Measurements from ENCODE around the gene KLRF1.

Gene KLRF1, protein sequence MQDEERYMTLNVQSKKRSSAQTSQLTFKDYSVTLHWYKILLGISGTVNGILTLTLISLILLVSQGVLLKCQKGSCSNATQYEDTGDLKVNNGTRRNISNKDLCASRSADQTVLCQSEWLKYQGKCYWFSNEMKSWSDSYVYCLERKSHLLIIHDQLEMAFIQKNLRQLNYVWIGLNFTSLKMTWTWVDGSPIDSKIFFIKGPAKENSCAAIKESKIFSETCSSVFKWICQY
- total RNA-seq: 0 to 0.20 reads per million in 2 donors

DNA sequence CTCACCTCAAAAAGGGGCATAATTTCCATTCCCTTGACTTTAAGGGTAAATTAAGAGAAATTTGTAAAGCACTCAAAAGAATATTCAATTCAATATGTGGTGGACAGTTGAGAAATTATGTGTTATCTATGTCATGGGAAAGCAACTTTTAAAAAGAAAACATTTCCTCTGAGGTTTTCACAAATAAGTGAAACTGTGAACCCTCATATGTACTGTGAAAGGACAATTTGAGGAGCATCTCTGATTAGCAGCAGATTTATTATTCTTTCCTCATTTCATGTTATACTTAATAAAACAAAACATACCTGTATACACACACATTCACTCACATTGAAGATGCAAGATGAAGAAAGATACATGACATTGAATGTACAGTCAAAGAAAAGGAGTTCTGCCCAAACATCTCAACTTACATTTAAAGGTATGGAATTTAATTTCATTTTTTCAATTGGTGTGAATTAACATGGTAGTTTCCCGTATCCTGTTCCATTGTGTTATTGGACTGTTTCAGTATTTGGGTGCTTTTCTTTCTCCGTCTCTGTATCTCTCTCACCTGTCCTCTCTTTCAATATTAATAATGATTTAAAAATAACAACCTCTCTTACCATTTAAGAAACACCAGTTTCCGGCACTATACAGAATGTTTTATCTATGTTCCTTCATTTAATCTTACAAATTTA is at the start of gene KLRF1:
TSS of gene KLRF1 (plus strand) at position 273 of the 680 bp plus-strand sequence. CDS start at position 337, 64 bp downstream.
- DNase-seq: no peak

DNA sequence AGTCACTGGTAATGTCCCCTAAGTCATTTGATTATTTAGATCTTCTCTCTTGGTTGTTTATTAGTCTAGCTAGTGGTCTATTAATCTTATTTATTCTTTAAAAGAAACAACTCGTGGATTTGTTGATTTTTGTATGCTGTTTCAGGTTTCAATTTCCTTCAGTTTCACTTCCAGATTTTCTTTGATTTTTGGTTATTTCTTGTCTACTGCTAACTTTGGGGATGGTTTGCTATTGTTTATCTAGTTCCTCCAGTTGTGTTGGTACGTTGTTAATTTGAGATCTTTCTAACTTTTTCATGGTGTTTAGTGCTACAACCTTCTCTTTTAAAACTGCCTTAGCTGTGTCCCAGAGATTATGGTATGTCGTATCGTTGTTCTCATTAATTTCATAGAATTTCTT is 48.1 kb upstream of the KLRF1 start:
- DNase-seq: no peak

- no peak for DNase-seq
These were observed 45.9 kb upstream of the KLRF1 start for GRCh38 chr12:9781360-9781759.

- no peak for DNase-seq
These were observed 44.5 kb upstream of the KLRF1 start for GRCh38 chr12:9782547-9783382.

- no peak for DNase-seq
These were observed 43.0 kb upstream of the KLRF1 start for GRCh38 chr12:9784326-9784725.

DNA sequence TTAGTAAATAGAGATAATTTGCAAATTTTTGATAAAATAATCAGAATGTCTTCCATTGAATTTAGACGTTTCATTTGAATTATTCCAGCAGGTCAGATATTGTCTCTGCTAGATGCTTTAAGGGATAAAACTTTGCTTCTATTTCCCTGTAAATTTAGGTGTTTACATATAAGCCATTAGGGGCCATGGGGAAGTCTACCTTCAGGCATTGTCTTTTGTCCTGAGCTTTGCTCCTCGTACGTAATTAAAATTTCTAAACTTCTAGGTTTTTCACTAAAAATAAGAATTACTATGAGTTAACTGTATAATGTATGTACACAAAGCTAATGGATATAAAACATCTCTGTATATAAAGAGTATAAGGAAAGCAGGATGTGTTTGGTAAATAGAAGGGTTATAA is 42.5 kb upstream of the KLRF1 start:
- DNase-seq: no peak

DNA sequence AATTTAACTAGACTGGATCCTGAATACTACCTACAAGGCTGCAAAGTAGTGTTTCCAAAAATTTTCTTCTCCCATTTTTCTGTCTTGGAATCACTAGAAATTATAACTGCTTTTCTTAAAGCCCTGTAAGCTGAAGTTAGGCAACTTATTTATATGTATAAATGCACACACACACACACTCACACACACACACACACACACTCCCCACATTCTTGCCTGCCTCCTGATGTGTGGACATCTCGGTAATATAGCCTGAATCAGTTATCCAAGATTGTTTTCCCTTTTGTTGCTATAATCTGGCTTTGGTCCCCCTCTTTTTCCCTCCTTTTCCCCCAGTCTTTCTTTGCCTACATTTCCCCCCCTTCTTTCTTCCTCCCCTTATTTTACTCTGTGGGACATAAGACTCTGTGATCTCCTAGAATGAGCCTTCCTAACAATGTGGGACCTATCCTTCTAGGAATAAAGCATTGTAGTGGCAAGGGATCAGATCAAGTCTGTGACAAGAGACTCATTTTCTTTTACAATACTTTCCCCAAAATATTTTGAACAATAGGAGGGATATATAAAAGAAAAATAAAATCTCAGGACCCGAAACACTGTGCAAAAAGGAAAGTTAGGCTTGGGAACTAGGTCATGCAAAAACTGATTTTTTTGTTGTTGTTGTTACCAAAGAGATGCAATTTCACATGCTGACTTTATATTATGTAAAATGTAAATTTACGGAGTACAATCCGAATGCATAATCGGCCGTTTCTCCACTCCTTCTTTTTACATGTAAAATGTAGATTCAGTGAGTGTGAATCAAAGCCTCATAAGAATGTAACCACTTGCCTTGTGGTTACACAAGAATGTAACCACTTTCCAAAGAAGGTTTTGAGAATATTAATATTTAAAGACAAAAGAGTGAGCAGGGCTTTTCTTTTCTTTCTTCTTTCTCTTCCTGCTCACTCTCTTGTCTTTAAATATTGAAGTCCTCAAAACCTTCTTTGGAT is 40.3 kb upstream of the KLRF1 start:
- no peak for DNase-seq

DNA sequence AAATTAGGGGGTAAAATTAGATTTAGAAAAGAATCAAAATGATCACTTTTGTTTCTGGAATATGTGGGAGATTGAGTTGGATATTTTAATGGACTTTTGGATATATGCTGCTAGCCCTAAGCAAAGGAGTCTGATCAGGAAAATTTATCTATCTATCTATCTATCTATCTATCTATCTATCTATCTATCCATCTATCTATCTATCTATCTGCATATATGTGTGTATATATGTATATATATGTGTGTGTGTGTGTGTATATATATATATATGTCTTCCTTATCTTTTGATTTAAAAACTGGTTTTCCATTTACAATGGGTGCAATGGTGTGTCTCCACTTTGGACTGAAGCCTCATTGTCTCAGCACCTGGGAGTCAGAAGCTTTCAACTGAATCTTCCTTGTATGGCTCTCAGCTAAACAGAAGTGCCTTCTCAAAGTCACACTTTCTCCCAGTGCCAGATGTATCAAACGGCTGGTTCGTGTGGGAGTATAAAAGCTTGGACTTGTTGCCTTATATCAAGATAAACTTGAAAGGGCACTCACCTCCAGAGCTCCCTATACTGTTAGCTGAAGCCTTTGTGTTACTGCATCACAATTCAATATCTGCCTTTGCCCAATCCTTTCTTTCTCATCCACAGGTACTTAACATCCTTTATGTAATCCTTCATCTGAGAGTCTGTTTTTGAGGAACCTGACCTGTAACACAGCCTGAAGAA is 34.9 kb upstream of the KLRF1 start:
- no peak for DNase-seq

DNA sequence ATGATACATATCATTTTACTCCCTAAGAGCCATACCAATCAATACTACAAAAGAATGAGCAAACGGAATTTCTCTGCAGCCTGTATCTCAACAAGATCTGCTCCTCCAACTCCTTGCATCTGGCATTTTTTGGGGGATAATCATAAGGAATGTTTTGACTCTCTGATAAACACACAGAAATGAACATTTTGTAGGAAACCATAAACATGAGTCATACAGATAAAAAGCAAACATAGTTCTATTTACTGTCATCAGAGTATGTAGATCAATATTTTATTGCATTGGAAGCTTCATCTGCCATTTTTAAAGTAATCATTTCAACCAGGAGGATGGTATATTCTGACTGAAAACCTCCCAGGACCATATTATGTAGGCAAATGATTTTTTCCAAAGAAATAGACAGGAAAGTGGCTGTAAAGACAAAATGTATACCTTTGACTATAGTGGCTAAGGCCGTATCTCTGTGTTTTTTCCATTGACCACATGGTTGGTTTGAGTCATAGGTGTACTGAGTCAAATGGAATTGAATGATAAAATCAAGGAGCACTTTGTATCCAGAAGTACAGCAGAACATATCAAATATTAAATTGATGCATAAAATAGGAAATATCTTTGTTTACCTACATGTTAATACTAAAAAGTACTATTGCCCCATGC is 34.2 kb upstream of the KLRF1 start:
- peak in 1 of 5 experiments; percentile 63 for DNase-seq

GRCh38 chr12:9793779-9794395 is 33.4 kb upstream of the KLRF1 start:
- DNase-seq: peak in 2 of 5 experiments; percentile 7 to 43

DNA sequence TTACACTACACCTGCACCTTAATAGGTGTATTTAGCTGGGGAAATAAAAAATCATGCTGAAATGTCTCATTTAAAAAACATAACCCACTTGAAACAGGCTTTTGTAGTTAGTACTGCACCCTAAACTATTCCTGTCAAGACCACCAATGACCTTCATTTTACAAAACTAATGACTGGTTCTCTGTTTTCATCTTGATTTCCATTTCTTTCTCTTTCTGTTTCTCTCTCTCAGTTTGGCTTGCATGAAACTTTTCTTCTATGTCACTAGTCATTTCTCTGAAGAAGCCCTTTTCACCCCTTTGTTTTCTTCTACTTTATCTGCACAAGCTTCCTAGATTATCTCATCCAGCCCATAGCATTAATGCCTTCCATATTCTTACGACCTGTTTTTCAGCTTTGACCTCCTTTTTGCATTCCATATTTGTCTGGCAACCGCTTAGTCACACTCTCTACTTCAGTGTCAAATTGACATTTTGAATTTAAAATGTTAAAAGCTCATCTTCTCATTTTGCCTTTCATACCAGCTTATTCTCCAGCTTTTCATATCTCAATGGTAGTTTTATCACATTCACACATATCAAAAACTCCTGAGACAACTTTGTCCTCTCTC is 32.7 kb upstream of the KLRF1 start:
- peak in 1 of 5 experiments; percentile 48 for DNase-seq

GRCh38 chr12:9795945-9796344 is 31.3 kb upstream of the KLRF1 start:
- DNase-seq: no peak

DNA sequence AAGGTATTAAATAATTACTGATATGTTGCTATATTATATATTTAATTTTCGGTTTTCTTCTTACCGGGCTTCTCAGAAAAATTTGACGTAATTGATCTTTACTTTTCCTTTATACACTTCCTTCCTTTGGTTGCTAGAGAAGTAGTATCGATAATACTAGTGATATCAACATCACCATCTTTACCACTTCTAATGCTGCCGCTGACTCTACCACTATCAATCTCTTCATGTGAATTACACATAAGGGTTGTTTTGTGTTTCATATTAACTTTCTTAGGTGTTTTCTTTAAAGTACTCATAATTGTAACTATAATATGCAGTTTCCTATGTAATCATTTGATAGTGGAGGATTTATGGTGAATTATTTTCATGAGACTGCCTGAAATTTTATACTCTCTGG is 30.9 kb upstream of the KLRF1 start:
- DNase-seq: peak in 3 of 5 experiments; percentile 11 to 81 (median 30)

DNA sequence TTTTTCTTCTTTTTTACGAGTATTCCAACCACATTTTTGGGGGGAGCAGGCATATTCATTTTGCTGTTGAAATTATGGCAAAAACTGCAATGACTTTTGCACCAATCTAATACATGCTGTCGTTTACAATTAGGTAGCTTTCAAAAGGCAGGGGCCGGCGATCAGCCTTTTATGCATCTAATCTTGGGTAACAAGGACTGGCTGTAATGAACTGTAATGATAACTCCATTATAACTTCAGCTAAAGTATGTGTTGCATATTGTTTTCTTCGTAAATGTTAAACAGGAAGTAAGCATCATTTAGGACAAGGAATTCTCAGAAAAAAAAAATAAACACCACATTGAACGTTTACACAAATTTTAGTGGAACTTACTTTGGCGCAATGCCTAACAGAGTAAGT is 30.3 kb upstream of the KLRF1 start:
- DNase-seq: no peak

GRCh38 chr12:9797722-9798619 is 29.3 kb upstream of the KLRF1 start:
- DNase-seq: peak in 4 of 5 experiments; percentile 21 to 91 (median 50)

- no peak for DNase-seq
These were observed 27.3 kb upstream of the KLRF1 start for GRCh38 chr12:9799961-9800360.

- DNase-seq: no peak
These were observed 21.4 kb upstream of the KLRF1 start for GRCh38 chr12:9805883-9806282.

GRCh38 chr12:9806714-9807113 is 20.6 kb upstream of the KLRF1 start:
- DNase-seq: no peak

DNA sequence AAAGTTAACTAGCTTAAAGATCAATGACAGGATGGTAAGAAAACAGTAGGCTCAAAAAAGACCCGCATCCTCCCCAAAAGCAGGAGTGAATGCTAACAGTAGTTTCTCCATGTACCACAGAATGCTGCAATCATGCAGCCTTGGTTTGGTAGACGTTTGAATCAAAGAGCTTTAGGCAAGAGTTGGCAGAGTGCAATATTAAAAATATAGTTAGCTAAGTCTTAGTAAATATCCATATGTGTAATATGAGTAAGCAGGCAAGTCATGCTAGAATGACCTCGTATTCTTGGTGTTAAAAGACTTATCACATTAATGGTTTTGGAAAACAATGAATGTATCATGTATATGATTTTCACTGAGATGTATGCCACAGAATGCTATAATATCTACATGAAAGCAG is 18.8 kb upstream of the KLRF1 start:
- no peak for DNase-seq

Data from T-helper 2 cell (primary cell).